GM03348 (cell line): ENCODE data around the gene GSAP.

Source experiments
- DNase-seq: peaks from one replicate; pipeline ENCODE4 v3.0.0; 2012; ENCODE audit warnings: low spot score

The GSAP gene

DNA sequence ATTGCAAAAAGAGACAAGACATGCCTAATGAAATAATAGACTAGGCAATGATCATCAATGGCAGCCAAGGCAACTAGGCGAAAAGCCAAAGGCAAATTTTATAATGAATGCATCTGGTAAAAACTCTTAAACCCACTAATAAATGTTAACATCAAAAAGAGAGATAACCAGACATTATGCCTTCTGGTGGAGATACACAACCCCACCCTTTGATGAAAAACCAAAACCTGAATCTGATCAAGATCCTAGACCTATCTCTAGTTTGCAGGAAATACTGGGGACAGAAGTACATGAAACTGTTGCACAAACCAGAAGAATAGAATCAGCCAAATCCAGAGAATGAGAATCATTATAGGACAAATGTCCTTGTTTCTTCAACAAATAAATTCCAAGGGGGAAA is 22.0 kb upstream of the GSAP start:
- no peak for DNase-seq

DNA sequence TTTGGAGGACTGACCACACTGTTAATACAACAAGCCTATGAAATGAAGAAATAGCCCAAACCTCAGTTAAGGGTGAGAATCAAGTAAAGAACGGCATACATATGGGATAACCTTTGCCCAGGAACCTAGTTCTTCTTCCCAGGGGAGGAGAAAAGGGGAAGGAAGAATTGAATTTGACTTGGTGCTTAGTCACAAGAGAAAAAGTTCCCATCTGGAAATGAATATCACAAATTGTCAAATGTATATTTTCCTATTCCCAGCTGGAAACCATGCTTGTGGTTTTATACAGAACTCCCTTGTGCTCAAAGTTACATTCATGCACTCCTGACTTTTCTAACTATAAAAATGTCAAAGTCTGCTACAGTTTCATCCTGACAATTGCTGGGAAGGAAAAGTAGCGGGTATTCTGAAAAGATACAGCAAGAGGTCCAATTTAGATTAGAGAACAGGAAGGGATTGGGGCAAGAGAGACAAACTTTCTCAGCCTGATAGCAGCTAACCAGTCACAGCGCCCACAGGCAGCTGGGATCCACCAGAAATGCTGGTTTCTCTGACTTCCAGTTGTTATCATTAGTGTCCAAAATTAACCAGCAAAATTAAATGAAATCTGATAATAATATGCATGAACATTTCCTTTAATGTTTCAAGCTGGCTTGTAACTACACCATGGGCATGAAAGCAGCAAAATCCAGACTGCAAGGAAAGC is 18.6 kb upstream of the GSAP start:
- no peak for DNase-seq

DNA sequence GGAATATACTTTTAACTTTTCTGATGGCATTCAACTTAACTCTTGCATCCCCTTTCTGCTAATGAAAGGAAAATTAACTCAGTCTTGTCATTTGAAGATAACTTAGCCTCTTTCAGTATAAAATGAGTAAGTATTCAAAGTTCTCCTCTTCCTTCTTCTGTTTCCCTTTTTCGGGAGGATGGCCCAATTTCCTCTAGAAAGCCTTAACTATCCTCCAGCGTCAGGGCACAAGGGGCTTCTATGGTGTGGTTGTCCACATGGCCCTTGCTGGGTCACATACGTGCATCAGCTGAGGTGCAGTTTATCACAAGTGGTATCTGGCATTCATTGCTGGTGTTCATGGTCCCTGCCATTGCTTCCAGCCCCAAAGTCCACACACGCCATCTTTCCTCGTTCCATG is 17.8 kb upstream of the GSAP start:
- no peak for DNase-seq

DNA sequence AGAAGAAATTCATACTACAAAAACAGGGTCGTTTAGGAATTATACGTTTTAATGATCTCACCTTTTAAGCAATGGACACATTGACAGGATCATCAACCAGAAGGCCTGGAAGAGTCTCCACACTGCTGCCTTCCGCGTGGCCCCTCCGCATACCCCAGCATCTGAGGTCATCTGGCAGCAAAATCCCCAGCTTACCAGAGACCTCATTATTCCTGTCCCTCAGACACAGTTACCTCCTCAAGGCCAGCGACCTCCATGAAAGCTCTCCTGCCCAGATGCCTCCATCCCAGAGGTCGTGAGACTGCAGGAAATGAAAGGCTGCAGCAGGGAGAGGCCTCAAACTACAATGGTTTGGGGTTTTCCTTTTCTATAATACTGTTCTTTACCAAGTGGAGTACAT is 14.8 kb upstream of the GSAP start:
- no peak for DNase-seq

DNA sequence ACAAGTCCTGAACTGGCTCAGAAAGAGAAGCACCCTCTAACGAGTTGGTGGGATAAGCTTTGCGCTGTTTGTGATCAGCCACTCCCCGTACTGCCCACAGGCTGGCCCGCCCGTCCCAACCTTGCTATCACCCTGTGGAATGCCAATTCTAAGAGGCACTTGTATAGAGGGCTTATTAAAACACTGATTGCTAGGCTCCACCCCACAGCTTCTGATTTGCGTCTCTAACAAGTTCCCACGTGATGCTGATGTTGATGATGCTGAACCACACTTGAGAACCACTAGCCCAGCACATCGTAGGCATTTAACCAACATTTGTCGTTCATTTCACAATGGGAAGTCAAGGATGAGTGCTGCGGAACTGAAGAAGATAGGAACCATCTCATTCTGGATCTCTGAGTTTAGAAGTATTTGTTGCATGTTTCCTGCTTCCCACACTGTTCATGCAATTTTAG is 12.7 kb upstream of the GSAP start:
- no peak for DNase-seq

DNA sequence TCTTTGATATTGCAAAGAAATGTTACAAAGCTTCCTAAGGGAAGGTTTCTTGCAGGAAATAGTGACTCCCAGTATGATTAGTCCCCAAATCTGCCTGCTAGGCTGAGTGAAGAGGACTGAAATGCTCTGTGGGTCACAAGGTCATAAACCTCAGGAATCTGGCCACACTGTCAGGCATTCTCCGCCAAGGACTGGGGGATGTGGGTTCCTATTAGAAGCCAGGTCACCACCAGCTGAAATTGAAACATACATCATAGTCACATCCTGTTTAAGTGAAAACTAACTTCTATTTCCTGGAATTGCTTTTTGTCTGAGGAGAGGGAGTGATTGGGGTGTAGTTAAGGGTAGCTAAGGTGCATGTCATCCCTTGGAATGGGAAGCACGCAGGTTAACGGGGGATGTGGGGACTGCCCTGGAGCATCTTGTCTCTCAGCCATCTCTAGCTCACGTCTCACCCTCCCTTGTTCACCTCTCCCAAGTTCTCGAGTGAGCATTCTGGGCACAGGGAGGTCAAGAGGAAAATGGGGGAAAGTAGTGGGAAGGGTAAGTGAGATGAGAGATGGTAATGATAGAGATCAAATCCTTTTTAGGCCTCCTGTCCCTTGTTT is 12.0 kb upstream of the GSAP start:
- DNase-seq, result peak; percentile 52

DNA sequence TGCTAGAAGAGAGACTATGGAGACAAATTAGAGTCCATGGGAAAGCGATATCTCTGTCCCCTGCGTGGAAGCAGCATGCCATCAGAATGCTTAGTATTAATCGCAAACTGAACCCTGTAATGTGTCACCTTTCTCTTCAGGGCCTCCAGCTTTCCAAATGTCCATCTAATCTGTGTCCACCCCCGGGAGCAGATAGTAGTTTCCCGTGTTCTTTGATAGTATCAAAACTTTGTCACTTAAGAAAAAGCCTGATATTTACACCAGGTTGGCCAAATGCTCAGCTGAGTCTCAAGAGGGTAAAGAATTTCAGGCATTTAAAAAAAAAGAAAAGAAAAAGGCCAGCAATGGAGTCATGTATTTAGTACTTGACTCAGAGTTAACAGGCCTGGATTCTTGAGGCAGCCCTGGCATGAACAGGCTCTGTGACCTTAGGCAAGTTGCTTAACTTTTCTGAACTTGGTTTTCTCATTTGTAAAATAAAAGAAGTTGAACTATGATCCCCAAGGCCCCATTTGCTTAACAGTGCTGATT is 10.4 kb upstream of the GSAP start:
- DNase-seq, result peak; percentile 58

DNA sequence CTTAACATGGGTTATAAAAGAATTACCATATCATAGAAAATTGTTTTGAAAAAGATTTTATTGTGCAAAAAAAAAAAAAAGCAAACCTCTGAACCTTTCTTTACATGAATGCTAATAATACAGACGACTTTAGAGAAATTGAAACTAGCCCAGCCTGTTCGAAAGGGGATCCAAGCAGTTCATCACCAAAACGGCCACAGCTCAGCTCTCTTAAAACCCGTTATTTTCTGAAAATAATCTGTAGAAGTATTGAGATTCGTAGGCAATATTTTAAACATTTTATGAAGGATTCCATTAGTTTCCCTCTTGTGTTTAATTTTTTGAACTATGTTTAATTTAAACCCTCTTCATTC is 9.9 kb upstream of the GSAP start:
- DNase-seq, result no peak

DNA sequence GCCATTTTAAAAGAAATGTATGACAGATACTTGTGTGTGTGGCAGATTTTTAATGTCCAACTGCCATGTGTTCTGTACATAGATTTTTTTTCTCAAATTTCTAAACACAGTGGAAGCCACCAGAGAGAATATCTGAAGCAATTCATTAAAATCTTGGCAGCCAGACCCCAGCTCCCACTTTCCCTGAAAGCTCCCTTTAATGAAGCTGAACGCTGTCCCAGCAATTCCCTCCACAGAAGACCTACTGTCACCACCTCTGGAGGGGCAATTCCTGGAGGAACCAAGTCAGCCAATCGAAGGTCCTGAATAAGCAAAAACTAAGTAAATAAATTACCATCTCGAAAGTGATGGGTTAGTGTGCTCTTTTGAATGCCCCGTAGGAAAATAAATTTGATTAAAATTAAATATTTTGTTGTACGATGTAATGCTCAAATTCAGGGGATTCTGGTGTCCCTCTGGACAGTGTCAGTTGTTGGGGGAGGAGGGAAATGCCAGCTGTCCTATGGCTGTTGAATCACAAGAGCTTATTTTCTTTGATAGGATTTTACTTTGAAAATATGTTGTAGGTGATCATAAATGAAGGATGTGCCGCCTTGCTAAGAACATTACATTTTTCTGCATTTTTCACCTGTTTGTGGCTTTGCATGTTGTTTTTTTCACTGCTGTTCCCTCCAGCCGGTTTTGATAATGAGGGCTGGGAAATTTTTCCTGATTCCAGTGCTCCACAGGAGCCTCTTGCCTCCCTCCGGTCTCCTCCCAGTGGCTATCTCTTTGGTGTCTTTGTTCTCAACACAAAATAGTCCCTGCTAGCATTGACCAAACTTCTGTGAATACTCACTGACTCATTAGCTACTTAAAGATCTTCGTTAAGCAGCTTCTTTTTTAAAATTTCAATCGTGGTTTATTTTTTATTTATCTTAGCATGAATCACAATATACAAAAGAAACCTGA is 9.2 kb upstream of the GSAP start:
- DNase-seq, result peak; percentile 36

DNA sequence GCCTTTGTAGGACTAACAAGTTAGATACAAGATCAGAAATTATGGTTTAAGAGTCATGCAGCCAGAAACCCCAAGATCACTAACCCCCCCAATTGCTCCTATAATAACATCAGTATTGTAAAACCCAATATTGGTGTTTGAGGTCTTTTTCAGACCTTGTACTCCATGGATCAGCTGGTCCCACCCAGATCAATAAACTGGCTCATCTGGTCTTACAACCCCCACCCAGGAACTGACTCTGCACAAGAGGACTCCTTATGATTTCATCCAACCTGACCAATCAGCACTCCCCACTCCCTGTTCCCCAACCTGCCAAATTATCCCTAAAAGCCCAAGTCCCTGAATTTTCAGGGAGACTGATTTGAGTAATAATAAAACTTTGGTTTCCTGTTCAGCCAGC is 6.4 kb upstream of the GSAP start:
- no peak for DNase-seq

DNA sequence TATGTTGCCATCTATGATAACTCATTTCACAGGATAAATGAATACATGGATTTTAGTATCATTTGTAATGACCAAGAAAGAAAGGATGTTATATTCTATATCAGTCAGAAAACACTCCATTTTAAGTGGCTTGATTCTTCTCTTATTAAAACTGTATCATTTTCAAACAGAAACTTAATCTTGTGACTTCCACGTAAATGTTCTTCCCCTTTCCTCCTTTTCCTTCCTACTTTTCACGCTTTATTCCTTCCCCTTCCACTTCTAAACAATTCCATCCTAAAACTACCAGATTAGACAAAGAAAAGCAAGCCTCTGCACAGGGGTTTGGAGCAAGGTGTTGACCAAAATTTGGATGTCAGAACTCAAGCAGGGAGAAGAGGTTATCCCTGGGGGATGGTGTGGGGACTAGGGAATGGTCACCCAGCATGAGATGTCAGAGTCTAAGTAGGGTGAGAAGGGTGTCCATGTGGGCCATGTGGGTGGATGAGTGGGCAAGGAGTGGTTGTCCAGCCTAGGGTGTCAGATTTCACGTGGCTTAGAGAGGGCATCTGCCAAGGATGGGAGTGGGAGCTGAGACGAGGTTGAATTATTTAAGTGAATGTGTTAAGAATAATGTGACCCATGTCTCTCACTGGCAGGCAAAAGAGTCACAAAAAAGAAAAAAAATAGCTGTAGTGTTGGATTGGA is 5.0 kb upstream of the GSAP start:
- no peak for DNase-seq

DNA sequence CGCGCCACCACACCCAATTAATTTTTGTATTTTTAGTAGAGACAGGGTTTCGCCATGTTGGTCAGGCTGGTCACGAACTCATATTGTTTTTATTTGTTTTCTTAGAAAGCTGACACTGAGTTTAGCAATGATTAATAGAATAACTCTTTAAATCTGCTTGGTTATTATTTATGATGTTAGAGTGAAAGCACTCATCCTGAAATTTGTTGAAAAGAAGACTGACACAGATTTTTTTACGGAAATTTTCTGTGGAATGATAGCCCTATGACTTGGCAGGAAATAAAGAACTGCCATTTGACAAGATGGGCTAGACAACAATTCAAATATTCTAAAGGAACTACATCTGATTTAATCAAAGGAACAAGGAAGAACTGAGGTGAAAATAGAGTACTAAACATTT is 4.3 kb upstream of the GSAP start:
- DNase-seq, result no peak

DNA sequence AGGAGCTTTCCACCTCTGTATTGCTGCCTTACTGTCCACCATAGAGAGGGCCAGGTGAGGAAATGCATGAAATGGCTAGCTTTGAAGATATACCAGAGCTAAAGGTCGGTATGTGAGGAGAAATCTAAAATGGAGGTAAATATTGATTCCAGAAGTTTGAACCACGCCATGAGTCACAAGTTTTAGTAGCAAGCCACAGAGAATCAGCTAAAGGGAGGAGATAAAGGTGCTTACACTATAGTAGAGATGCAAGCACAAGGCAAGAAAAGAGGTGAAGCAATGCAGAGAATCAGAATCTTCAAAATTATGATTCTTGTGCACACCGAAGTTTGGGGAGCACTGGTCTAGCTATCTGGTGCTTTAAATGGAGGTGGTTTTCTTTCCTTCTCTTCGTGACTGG is 3.0 kb upstream of the GSAP start:
- DNase-seq, result no peak

DNA sequence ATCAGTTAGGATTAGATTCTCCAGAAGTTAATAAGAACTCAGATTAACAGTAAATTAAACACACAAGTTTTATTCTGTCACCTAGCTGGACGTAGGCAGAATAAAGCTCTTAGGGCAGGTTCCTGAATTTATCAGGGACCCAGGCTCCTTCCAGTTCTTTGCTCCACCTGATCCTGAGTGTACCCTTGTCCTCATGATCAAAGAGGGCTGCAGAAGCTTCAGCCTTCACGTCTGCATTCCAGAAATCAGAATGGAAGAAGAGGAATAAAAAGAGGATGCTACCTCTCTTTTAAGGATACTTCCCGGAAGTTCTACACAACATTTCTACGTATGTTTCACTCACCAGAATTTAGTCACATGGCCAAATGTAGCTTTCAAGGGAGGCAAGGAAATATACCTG is 1.7 kb upstream of the GSAP start:
- DNase-seq, result no peak

DNA sequence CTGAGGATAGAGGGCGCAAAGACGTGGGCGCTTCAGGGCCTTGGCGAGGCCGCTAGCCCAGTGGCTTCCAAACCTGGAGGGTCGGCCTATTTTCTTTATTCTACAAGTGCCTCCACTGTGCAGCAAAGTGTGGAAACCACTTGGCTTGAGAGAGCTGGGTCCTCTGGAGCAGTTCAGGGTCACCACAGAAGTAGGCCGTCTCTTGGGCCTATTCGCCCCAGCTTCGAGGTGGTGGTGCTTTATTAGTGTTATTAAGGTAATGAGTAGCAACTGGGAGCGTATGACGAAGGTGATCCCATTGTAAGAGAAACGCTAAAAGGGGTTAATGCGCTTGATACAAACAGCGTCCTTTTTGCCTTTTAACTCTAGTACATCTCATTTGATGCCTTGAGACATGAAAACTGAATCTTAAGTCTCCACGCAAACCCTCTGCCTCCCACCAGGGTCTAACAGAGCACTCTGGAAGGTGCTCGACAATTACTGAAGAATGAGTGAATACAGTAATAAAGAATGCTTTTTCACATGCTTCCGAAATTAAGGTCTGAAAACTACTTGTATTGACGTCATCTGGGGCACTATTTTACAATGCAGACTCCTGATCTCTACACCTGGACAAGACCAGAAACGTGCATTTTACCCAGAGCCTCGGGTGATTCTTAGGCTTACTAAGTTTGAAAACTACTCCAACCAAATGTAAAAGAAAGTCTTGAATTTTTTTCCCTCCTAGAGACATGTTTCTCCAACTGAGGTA is 647 bp upstream of the GSAP start:
- no peak for DNase-seq

DNA sequence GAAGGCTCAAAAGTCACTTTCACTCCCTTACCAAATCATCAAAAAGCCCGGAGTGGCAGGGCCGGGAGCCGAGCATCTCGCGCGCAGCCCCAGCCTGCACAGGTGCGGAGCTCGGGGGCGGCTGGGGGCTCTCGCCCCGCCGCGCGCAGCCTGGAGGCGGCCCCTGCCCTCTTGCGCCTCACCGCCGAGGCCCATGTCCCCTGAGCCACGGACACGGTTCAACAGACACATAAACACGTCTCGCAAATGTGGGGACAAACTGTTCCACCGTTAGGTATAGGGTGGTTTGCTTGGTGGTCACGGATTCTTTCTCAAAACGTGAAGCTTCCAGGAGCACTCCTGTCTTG is 700 bp downstream of the GSAP start:
- peak; percentile 32 for DNase-seq

DNA sequence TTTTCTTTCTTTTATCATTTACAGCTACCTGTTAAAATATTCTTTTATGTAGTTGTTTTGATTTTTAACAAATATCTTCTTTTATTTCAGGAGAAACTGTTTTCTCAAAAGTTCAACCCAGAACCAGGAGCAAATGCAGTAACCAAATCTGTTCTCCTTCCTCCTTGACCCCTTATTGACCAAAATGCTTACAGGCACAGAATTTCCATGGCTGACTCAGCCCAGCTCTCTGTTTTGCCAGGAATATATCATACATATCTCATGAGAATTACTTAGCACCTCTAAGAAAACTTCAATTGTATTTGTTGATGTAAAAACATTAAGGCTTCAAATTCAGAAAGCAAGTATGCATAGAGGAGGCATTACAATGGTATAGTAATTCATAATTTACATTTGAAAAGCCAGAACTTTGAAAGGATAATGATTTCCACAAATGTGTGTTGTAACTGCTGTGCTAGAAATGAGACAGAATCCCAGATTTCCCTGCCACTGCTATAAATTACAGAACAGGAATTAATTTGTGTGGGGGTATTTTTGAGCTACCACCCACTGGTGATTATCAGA is 2.2 kb downstream of the GSAP start:
- DNase-seq, result peak; percentile 19

DNA sequence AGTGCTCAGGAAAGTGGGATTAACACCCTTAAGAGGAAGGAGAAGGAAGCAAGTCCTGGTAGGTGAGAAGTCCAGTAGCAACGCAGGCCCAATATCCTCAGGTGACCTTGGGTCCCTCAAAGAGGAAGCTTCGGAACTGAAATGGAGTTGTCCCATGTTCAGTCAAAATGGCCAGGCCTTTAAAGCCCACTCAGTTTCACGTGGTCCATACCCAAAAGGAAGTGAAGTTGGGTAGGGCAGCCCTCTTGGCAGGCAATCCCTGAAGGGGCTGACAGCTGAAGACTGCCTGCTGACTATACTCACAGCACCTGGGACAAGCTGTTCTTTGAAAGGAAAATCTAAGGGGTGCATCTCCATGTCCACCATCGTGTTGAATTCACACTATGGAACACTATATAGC is 3.0 kb downstream of the GSAP start:
- DNase-seq, result no peak

DNA sequence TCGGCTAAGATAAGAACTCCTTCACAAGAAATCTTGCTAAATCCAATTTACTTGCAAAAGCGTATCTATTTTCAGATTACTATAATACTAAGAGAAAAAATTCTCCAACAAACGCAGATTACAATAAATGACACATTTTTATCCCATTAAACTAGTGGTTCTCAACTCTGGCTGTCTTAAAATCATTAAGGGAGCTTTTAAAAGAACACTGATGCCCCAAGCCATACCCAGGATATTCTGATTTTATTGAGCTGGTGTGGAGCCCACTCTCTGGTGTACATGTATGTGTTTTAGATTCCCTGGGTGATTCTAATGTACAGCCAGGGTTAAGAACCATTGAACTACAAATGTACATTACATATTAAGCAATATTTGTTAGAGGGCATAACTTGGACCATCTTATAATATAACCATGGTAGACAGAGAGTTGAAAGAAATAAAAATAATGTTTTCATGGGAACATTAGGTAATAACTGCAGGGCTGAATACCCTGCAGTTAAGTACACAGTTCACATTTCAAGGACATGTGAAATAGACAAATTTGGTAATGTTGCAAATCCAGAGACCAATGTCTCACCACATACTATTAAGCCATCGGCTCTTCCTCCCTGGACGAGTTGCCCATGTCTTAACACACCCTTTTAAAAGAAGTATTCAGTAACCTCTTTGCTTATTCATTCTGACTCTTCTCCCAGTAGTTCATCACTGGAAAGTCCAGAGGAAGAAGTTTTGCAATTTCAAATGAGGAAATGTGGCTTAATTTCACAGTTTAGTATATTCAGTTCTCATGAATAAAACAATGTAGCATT is 6.2 kb downstream of the GSAP start:
- peak; percentile 75 for DNase-seq

DNA sequence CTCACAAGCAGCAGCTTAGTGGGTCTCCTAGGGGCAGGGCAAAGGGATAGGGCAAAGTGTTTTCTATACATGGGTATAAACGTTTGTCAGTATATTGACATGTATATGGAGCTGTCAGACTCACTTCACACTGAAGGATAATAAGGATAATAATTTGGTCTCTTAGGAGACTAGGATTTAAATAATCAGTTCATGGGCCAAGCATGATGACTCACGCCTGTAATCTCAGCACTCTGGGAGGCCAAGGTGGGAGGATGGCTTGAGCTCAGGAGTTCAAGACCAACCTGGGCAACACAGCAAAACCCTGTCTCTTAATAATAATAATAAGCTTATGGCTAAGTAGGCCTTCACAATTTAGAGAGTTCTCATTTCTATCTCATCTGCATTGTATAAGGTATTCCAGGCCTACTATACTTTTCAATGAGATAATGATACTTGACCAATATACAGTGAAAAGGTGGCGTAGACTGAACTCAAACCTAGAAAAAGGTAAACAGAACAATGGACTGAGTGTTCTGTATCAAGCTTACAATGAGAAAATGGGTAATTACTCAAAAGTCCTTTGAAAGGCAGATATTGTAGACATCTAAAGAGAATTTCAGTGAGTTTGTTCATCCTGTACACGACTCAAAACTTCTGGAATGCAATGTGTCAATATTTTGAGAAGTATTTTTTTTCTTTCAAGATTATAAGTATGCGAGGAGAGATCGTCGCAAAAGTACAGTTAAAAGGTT is 7.0 kb downstream of the GSAP start:
- DNase-seq, result peak; percentile 22
